Suprapubic skin (tissue), 4 donors: Measurements from ENCODE around the gene DERL3. TPM values are rescaled to one million over a fixed set of nuclear protein-coding genes. Genes with fewer than 3 reads are reported as not detected.
"Not testable (repeated sequence)": the region's sequence is repeated elsewhere in the genome, so short reads cannot be mapped to it uniquely, and the experiment has no call there.

Experiments
- DNase-seq, 2 donors: peaks; one replicate each; pipeline ENCODE4 v3.0.0-alpha.2; 2019; ENCODE audit warnings: low spot score in 2 of 2
- H3K27ac ChIP-seq: fragments of 200-600 bp; sonication (generic); one replicate; pipeline ENCODE4 v1.5.1; 2019
- H3K27me3 ChIP-seq: fragments of 200-600 bp; sonication (generic); one replicate; pipeline ENCODE4 v1.5.1; 2019
- H3K36me3 ChIP-seq: fragments of 200-600 bp; sonication (generic); one replicate; pipeline ENCODE4 v1.5.1; 2019
- H3K4me1 ChIP-seq: fragments of 200-600 bp; sonication (generic); one replicate; pipeline ENCODE4 v1.5.1; 2019
- H3K4me3 ChIP-seq: fragments of 200-600 bp; sonication (generic); one replicate; pipeline ENCODE4 v1.5.1; 2019; ENCODE audit warnings: mild to moderate bottlenecking
- H3K9me3 ChIP-seq: fragments of 200-600 bp; sonication (generic); one replicate; pipeline ENCODE4 v1.5.1; 2019
- CTCF ChIP-seq, 2 donors: fragments of 200-600 bp in 1 of 2; fragments of 450-650 bp in 1 of 2; sonication (generic) in 1 of 2; IDR thresholded peaks; one replicate each; pipeline ENCODE4 v1.5.1; 2016 to 2019; ENCODE audit warnings: antibody characterized with exemption in 2 of 2, mild to moderate bottlenecking in 1 of 2, moderate library complexity in 1 of 2
- EP300 ChIP-seq: sonication (generic); formaldehyde crosslinking; IDR thresholded peaks from one replicate; pipeline ENCODE4 v1.6.1; 2017; ENCODE audit warnings: antibody characterized with exemption
- POLR2A ChIP-seq, 2 donors: fragments of 450-650 bp; IDR thresholded peaks; one replicate each; pipeline ENCODE4 v1.6.1; 2017; ENCODE audit warnings: antibody characterized with exemption in 2 of 2, mild to moderate bottlenecking in 2 of 2, moderate library complexity in 2 of 2
- POLR2AphosphoS5 ChIP-seq, 3 donors: sonication (generic); formaldehyde crosslinking; IDR thresholded peaks; one replicate each; pipeline ENCODE4 v1.6.1; 2017; ENCODE audit warnings: antibody characterized with exemption in 3 of 3
- WGBS: methylation state at CpG from one replicate; pipeline ENCODE4 v1.1.5; 2018; 5-methylcytosine and 5-hydroxymethylcytosine counted together
- total RNA-seq, 4 donors: library from RNA; depleted of rRNA; stranded (reverse); fragments of >200 nt; gene quantifications; one replicate each; pipeline ENCODE4 v1.1.0, GENCODE V29; 2016

Gene DERL3
- total RNA-seq, 4 donors from 2014 or later, result 0.34 to 0.94 (median 0.56) TPM; not detected in 1

- Histone ChIP-seq H3K9me3 (no peaks in the 10 kb centered on the region), H3K4me3 (no peak overlapping the region), H3K36me3 (peaks cover 5% of the 10 kb centered on the region), H3K27me3 (no peaks in the 10 kb centered on the region), H3K4me1 (no peaks in the 10 kb centered on the region), H3K27ac (no peak overlapping the region)
- 94% methylated on average over 3 of the region's 8 CpGs for WGBS
- TF ChIP-seq POLR2AphosphoS5 (IDR thresholded peaks at IDR 0.05) (no peak), EP300 (no peak), POLR2A (IDR thresholded peaks at IDR 0.05) (no peak), CTCF (IDR thresholded peaks at IDR 0.05) (no peak)
- DNase-seq, result no peak
These were observed 38.8 kb upstream of the DERL3 start for GRCh38 chr22:23877566-23877965.

- H3K4me3 ChIP-seq, result no peak overlapping the region
- H3K36me3 ChIP-seq, result peaks cover 5% of the 10 kb centered on the region
- no peak for DNase-seq
- TF ChIP-seq EP300, result no peak
- no peak for TF ChIP-seq POLR2AphosphoS5 (IDR thresholded peaks at IDR 0.05)
- TF ChIP-seq CTCF (IDR thresholded peaks at IDR 0.05), result no peak
- TF ChIP-seq POLR2A (IDR thresholded peaks at IDR 0.05), result no peak
- no peaks in the 10 kb centered on the region for H3K9me3 ChIP-seq
- H3K27ac ChIP-seq, result no peak overlapping the region
- 83% methylated on average over 2 of the region's 2 CpGs for WGBS
- no peaks in the 10 kb centered on the region for H3K4me1 ChIP-seq
- no peaks in the 10 kb centered on the region for H3K27me3 ChIP-seq
These were observed 37.0 kb upstream of the DERL3 start for GRCh38 chr22:23875801-23876200.

GRCh38 chr22:23874871-23875270 lies 36.1 kb upstream of the DERL3 start:
- Histone ChIP-seq H3K4me3 (no peak overlapping the region), H3K27ac (no peak overlapping the region), H3K4me1 (no peaks in the 10 kb centered on the region), H3K9me3 (no peaks in the 10 kb centered on the region), H3K36me3 (peaks cover 6% of the 10 kb centered on the region), H3K27me3 (no peaks in the 10 kb centered on the region)
- WGBS, result 87% methylated on average over 4 of the region's 4 CpGs
- TF ChIP-seq POLR2A (IDR thresholded peaks at IDR 0.05), result no peak
- no peak for TF ChIP-seq POLR2AphosphoS5 (IDR thresholded peaks at IDR 0.05)
- TF ChIP-seq CTCF (IDR thresholded peaks at IDR 0.05), result no peak
- no peak for TF ChIP-seq EP300
- DNase-seq, result no peak

GRCh38 chr22:23868580-23868979 lies 29.8 kb upstream of the DERL3 start:
- no peaks in the 10 kb centered on the region for H3K27me3 ChIP-seq
- no peak for DNase-seq
- H3K4me1 ChIP-seq, result no peaks in the 10 kb centered on the region
- H3K36me3 ChIP-seq, result peaks cover 19% of the 10 kb centered on the region
- H3K4me3 ChIP-seq, result no peak overlapping the region
- no peak overlapping the region for H3K27ac ChIP-seq
- H3K9me3 ChIP-seq, result no peaks in the 10 kb centered on the region
- TF ChIP-seq CTCF (IDR thresholded peaks at IDR 0.05), result no peak
- no peak for TF ChIP-seq POLR2AphosphoS5 (IDR thresholded peaks at IDR 0.05)
- no peak for TF ChIP-seq POLR2A (IDR thresholded peaks at IDR 0.05)
- TF ChIP-seq EP300, result no peak
- WGBS, result 96% methylated on average over 3 of the region's 4 CpGs

GRCh38 chr22:23864499-23865154 lies 25.8 kb upstream of the DERL3 start:
- H3K4me1 ChIP-seq, DNase-seq, H3K4me3 ChIP-seq, H3K27me3 ChIP-seq, H3K27ac ChIP-seq, H3K9me3 ChIP-seq: not testable (repeated sequence)
- peaks cover 15% of the 10 kb centered on the region for H3K36me3 ChIP-seq
- WGBS, result 84% methylated on average over 11 of the region's 11 CpGs

GRCh38 chr22:23862103-23862502 lies 23.3 kb upstream of the DERL3 start:
- no peaks in the 10 kb centered on the region for H3K9me3 ChIP-seq
- WGBS, result 83% methylated on average over 3 of the region's 3 CpGs
- DNase-seq, result no peak

GRCh38 chr22:23860187-23860586 lies 21.4 kb upstream of the DERL3 start:
- H3K27ac ChIP-seq, H3K9me3 ChIP-seq, H3K27me3 ChIP-seq, DNase-seq, H3K36me3 ChIP-seq, H3K4me3 ChIP-seq: not testable (repeated sequence)
- H3K4me1 ChIP-seq, result peaks cover 24% of the 10 kb centered on the region
- WGBS, result 97% methylated on average over 8 of the region's 8 CpGs

More at GRCh38 chr22:23862103-23862502, 23.3 kb upstream of the DERL3 start:
- Histone ChIP-seq H3K36me3 (no peaks in the 10 kb centered on the region), H3K27me3 (no peaks in the 10 kb centered on the region), H3K4me3 (no peak overlapping the region), H3K27ac (no peak overlapping the region), H3K4me1 (peaks cover 16% of the 10 kb centered on the region)
- TF ChIP-seq CTCF (IDR thresholded peaks at IDR 0.05) (peak in 1 of 2 donors; percentile 17), POLR2A (IDR thresholded peaks at IDR 0.05) (no peak)
